SIG-M5 (cell line): Measurements from ENCODE around the gene WDR18.

Experiments
- DNase-seq: peaks from one replicate; lab custom pipeline; 2025; lab: John Stamatoyannopoulos, UW

Gene WDR18

GRCh38 chr19:984165-984967 is at the start of gene WDR18:
WDR18 (plus strand) TSS chr19:984345; CDS start chr19:984354, 9 bp downstream.
- no peak for DNase-seq

GRCh38 chr19:934865-935479 is 49.2 kb upstream of the WDR18 start:
- DNase-seq = no peak

GRCh38 chr19:936175-936546 is 48.0 kb upstream of the WDR18 start:
- DNase-seq = no peak

GRCh38 chr19:937259-937694 is 46.9 kb upstream of the WDR18 start:
- no peak for DNase-seq

- DNase-seq = no peak
Observed at GRCh38 chr19:938233-938923, 45.8 kb upstream of the WDR18 start.

DNA sequence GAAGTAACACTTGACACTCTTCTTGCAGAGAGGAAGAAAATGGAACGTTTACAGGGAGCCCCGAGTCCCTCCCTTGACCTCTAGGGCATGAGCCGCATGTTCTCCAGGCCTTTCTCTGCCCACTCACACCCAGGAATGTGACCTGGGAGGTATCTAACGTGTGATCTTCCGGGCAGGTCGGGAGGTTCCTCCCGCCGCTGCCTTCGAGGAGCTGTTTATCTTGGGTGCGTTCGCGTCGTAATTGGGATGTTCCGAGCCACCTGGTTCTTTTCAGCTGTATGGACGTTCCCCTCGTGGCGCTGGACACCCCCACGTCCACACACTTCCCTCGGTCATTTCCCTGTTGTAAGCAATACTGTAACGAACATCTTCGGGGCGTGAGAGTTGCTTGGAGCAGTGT is 44.7 kb upstream of the WDR18 start:
- DNase-seq = no peak

- no peak for DNase-seq
Observed at GRCh38 chr19:939922-940321, 44.2 kb upstream of the WDR18 start.

- DNase-seq = no peak
Observed at GRCh38 chr19:940591-941291, 43.4 kb upstream of the WDR18 start.

DNA sequence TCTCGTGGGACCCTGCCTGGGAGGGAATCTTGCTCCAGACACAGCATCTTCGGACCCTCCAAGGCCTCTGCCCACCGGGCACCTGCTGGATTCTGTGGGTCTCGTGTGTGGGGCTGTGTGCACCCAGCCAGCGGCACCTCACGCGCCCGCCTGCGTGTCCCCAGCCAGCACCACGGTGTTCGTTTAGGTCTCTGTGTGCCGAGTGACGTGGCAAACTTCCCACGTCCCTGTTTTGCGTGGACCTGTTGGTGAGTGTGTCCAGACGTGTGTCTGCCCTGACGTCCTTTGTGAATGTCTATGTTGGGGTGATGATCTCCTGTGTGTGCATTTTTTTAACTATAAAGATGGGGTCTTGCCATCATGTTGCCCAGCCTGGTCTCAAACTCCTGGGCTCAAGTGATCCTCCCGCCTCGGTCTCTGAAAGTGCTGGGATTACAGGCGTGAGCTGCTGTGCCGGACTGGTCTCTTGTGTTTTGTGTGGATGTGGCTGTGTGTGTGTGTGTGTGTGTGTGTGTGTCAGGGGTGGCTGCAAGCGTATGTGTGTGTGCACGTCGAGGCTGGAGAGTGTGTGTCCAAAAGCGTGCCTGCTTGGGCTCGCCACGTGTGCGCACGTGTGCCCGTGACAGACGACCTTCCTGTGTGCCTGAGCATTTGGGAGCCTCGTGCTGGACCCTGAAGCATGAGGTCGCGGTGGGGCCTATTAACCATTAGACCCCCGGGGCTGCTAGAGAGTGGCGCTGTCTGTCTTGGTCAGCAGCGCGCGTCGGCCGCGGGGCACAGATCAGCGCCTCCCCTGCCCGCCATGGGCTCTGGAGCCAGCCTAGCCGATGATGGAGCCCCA is 42.6 kb upstream of the WDR18 start:
- DNase-seq = no peak

GRCh38 chr19:942133-942645 is 42.0 kb upstream of the WDR18 start:
- DNase-seq = no peak

GRCh38 chr19:943551-944170 is 40.5 kb upstream of the WDR18 start:
- no peak for DNase-seq

DNA sequence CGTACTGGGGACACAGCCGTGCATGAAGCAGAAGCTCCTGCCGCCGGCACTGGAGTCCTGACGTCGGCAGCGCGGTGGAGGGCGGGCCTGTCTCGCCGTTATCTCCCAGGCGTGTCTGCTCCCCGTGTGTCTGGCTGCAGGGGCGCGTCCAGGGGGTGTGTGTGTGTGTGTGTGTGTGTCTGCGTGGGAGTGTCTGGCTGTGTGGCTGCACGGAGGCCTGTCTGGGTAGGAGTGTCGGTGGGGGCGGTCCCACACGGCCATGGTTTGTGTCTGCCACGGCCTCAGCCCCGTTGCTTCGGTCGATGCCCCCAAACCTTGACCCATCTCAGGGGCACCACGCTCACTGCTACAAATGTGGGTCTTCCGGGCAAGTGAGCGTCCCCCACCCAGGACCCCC is 40.0 kb upstream of the WDR18 start:
- DNase-seq = no peak

GRCh38 chr19:944663-945241 is 39.4 kb upstream of the WDR18 start:
- no peak for DNase-seq

DNA sequence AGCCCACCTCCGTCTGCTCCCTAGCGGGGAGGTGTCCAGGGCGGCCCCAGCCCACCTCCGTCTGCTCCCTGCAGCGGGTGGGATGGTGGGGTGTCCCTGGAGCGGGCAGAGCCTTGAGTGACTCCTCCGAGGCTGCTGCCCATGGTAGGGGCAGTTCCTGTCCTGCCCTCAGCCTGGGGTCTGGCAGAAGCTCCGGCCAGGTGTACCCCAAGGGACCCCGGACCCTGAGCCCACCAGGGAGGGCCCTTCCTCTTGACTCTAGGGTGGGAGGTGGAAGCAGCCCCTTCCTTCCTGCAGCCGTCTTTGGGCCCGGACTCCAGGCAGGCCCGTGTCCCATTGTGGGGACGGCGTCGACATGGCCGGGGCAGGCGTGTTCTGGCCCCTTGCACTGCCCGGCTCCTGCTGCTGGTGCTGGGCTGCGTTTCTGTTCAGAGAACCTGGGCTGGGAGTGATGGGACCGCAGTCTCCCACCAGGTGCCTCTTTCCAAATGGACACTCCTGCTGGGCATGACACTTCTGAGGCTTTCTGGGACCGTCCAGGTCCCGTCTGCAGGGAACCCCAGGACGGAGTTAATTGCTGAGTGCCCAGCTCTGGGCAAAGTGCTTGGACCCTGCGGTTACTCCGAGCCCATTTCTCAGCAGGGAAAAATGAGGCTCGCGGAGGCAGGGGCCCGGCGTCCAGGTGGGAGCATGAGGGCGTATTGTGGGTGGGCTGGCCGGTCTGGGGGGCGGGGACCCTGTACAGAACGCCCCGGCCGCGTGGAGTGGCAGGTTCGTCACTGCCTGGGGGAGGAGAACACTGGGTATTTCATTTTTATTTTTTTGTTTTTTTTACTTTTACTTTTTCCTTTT is 38.5 kb upstream of the WDR18 start:
- DNase-seq = no peak

DNA sequence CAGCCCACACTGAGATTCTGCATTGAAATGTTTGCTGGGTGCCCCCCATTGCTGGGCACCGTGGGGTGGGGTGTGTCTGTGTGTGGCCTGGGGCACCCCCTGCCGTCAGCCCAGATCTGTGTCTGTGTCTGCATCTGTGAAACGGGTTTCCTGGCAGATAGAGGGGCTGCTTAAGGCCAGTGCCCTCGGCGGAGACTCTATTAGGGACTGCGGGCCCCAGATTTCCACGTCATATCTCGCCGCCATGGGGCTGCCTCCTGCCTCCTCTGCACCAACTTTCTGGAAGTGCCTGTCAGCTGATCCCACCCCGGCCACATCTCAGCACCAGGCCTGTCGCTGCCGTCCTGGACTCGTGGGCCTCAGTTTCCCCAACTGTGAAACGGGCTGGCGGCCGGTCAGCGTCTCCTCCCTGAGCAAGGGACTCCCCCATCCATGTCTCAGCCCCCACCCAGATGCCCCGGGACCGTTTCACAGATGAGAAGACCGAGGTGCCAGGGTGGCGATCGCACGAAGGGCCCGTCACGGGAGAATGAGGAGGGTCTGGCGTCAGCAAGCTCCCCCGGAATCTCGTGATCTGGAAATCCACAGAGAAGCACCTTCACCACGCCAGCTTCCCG is 36.9 kb upstream of the WDR18 start:
- no peak for DNase-seq

DNA sequence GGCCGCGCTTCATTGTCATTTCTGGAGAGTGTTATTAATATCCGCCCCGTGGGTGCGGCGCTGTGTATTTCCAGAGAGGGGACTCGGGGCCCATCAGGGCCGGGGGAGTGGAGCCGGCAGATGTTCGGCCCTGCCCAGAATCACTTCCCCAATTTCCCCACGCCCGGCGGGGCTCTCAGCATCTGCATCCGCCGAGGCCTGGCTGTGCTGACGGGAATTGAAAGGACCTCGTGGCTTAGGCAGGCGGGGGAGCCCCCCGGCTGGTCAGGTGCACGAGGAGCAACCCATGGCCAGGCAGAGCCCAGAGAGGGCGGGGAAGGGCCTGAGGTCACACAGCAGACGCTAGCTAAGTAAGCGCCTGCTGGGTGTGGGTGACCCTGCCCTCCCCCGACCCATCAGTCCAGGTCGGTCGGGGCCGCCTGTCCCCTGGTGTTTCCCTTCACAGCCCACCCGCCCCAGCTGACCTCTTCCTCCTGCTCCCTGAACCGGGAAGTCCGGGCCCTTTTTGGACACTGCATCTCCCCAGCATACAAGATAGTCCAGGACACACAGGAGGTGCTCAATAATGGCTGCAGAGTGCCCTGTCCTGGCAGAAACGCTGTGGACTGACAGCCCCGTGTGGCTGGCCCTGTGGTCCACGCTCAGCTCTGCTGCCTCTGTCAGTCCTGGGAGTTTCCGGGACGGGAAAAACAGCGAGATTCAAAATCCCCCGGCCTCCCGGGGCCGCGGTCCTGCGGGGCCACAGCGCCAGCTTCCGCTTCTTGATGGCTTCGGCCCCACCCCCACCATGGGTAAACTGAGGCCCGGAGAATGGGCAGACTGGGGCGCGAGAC is 36.2 kb upstream of the WDR18 start:
- DNase-seq = peak; percentile 34

DNA sequence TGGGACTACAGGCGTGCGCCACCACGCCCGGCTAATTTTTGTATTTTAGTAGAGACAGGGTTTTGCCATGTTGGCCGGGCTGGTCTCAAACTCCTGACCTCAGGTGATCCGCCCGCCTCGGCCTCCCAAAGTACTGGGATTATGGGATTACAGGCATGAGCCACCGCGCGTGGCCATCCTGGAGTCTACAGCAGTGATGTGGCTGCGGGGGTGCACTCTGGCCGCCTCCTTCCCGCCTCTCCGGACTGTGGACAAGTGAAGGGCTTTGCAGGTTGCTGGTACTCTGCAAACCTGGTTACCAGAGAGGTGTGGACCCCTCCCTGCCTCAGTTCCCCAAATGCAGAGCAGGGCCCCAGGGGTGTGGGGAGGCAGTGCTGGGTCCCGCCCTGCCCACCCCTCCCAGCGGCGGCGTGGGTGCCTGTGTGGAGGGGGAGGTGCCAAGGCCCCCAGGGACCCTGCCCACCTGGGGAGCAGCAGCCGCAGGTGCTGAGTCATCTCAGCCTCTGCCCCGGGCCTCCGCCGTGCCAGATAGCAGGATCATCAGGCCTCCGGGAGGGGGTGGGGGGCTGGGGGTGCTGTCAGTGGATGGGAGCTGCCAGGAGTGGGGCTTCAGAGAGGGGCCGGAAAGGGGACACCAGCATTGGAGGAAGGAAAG is 35.2 kb upstream of the WDR18 start:
- no peak for DNase-seq
